Colonic mucosa (tissue), 4 donors: ENCODE measurements around the gene CACNA1H. TPM values are rescaled to one million over a fixed set of nuclear protein-coding genes. Genes with fewer than 3 reads are reported as not detected.

ENCODE experiments used
- DNase-seq: peaks from one replicate; pipeline ENCODE4 v3.0.0-alpha.2; 2020
- H3K27ac ChIP-seq: fragments of 200-600 bp; one replicate; pipeline ENCODE4 v1.8.0; 2021
- H3K27me3 ChIP-seq: fragments of 200-600 bp; one replicate; pipeline ENCODE4 v1.8.0; 2021
- H3K36me3 ChIP-seq: fragments of 200-600 bp; one replicate; pipeline ENCODE4 v1.8.0; 2021
- H3K4me1 ChIP-seq: fragments of 200-600 bp; one replicate; pipeline ENCODE4 v1.8.0; 2021; ENCODE audit warnings: mild to moderate bottlenecking
- H3K4me3 ChIP-seq: fragments of 200-600 bp; one replicate; pipeline ENCODE4 v1.8.0; 2021
- H3K9ac ChIP-seq, 2 donors: one replicate each; pipeline ENCODE4 v1.7.0; 2013; ENCODE audit warnings: control low read depth in 2 of 2, low read depth in 2 of 2, low read length in 2 of 2
- H3K9me3 ChIP-seq: fragments of 200-600 bp; one replicate; pipeline ENCODE4 v1.8.0; 2021
- intact Hi-C: fragments of 100-400 bp; cut with DNase I; formaldehyde crosslinking; loops from one replicate; pipeline ENCODE4 v1.14.1; 2022
- total RNA-seq, 2 donors: library from RNA; stranded (reverse); fragmentation: NEBNext Ultra II Directional in 1 of 2; extraction: Animal tissue kit (Norgen Biotek cat#: 25700) in 1 of 2; gene quantifications; one replicate each; pipeline ENCODE4 v1.2.1, GENCODE V29; 2021
- TF ChIP-seq, protein P1 (sequence below): fragments of 200-600 bp; IDR thresholded peaks from one replicate; pipeline ENCODE4 v1.8.0; 2022; ENCODE audit warnings: antibody characterized with exemption, mild to moderate bottlenecking
- donor health status: healthy.
- donor health status: DM: no; HTN: no; CAD: no.
- donor health status: DM: no; HTN: no; CAD: no.

CACNA1H gene
- total RNA-seq, 2 donors from 2014 or later = 2.1 to 14.6 TPM

- DNase-seq = no peak
- Histone ChIP-seq H3K4me1 (no peaks in the 10 kb centered on the region), H3K36me3 (no peaks in the 10 kb centered on the region), H3K27ac (no peak overlapping the region), H3K9ac (no peak overlapping the region), H3K4me3 (no peak overlapping the region), H3K27me3 (no peaks in the 10 kb centered on the region), H3K9me3 (no peaks in the 10 kb centered on the region)
- intact Hi-C loops = no loop called here
- TF ChIP-seq, protein P1, sequence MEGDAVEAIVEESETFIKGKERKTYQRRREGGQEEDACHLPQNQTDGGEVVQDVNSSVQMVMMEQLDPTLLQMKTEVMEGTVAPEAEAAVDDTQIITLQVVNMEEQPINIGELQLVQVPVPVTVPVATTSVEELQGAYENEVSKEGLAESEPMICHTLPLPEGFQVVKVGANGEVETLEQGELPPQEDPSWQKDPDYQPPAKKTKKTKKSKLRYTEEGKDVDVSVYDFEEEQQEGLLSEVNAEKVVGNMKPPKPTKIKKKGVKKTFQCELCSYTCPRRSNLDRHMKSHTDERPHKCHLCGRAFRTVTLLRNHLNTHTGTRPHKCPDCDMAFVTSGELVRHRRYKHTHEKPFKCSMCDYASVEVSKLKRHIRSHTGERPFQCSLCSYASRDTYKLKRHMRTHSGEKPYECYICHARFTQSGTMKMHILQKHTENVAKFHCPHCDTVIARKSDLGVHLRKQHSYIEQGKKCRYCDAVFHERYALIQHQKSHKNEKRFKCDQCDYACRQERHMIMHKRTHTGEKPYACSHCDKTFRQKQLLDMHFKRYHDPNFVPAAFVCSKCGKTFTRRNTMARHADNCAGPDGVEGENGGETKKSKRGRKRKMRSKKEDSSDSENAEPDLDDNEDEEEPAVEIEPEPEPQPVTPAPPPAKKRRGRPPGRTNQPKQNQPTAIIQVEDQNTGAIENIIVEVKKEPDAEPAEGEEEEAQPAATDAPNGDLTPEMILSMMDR = no peak
These were observed 26.3 kb upstream of the CACNA1H start for GRCh38 chr16:1126586-1126985.

DNA sequence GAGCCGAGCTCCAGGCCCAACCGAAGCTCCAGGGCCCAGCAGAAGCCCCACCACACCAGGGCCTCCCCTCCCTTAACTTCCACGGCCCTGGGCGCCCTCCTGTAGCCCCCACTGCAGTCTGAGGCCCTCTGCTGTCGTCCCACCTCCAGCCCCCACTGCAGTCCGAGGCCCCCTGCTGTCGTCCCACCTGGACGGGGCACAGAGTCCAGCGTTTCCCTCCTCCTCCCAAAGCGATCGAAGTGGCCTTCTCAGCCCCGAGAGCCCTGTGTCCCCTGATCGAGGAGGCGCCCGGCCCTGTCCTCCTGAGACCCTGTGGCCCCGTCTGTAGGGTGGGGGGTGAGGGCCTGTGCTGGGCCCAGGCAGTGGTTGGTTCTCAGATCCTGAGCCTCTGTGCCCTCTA lies 25.8 kb upstream of the CACNA1H start:
- intact Hi-C loops = no loop called here
- no peak overlapping the region for H3K4me3 ChIP-seq
- no peak overlapping the region for H3K9ac ChIP-seq
- TF ChIP-seq, protein P1 = no peak
- no peaks in the 10 kb centered on the region for H3K36me3 ChIP-seq
- H3K27me3 ChIP-seq = no peaks in the 10 kb centered on the region
- H3K9me3 ChIP-seq = no peaks in the 10 kb centered on the region
- no peak for DNase-seq
- no peak overlapping the region for H3K27ac ChIP-seq
- no peaks in the 10 kb centered on the region for H3K4me1 ChIP-seq

GRCh38 chr16:1127971-1128715 lies 24.8 kb upstream of the CACNA1H start:
- no peaks in the 10 kb centered on the region for H3K27me3 ChIP-seq

GRCh38 chr16:1129106-1129960 lies 23.6 kb upstream of the CACNA1H start:
- H3K36me3 ChIP-seq = no peaks in the 10 kb centered on the region
- peaks cover 6% of the 10 kb centered on the region for H3K27me3 ChIP-seq
- no peak overlapping the region for H3K4me3 ChIP-seq
- no peaks in the 10 kb centered on the region for H3K4me1 ChIP-seq
- no peaks in the 10 kb centered on the region for H3K9me3 ChIP-seq
- H3K27ac ChIP-seq = no peak overlapping the region
- no peak for DNase-seq
- TF ChIP-seq, protein P1 = no peak
- intact Hi-C loops = no loop called here
- no peak overlapping the region for H3K9ac ChIP-seq

More at GRCh38 chr16:1127971-1128715, 24.8 kb upstream of the CACNA1H start:
- Histone ChIP-seq H3K9me3 (no peaks in the 10 kb centered on the region), H3K27ac (no peak overlapping the region), H3K4me3 (no peak overlapping the region), H3K36me3 (no peaks in the 10 kb centered on the region), H3K4me1 (no peaks in the 10 kb centered on the region), H3K9ac (no peak overlapping the region)
- intact Hi-C loops = no loop called here
- TF ChIP-seq, protein P1 = no peak
- DNase-seq = no peak

DNA sequence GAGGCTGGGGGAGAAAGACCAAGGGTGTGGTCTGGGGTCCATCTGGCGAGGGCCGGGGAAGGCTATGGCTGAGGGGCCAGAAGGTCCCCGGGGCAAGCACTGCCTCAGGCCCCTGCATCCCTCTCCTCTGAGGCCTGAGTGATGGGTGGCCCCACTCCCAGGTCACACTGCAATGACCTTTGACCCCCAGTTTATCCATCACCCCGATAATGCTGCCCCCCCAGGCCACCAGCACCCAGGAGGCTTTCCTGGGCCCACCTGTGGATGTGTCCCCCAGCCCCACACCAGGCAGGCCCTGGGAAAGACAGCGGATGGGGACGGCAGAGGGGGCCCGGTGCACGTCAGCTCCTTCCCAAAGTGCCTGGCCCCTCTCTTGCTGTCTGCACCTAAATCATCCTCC lies 22.5 kb upstream of the CACNA1H start:
- no peak for DNase-seq
- intact Hi-C loops = no loop called here
- Histone ChIP-seq H3K27me3 (peaks cover 7% of the 10 kb centered on the region), H3K9ac (no peak overlapping the region), H3K4me3 (no peak overlapping the region), H3K4me1 (no peaks in the 10 kb centered on the region), H3K27ac (no peak overlapping the region), H3K36me3 (no peaks in the 10 kb centered on the region), H3K9me3 (no peaks in the 10 kb centered on the region)
- TF ChIP-seq, protein P1 = no peak
